ENCODE measurements around the gene SLC50A1.

Gene SLC50A1

GRCh38 chr1:155186067-155186793 is 50.6 kb downstream of the SLC50A1 start:
- no peak for TF ChIP-seq CTCF (conservative IDR thresholded peaks at IDR 0.05; ENCODE audit: low read depth, low read length)
- DNase-seq (ENCODE audit: low read depth) = no peak

GRCh38 chr1:155186794-155187455 is 51.3 kb downstream of the SLC50A1 start:
- no peak overlapping the region for H3K4me3 ChIP-seq (ENCODE audit: low read length)
- DNase-seq (ENCODE audit: low read depth) = no peak
- no peak for TF ChIP-seq CTCF (conservative IDR thresholded peaks at IDR 0.05; ENCODE audit: low read depth, low read length)

More at GRCh38 chr1:155186067-155186793, 50.6 kb downstream of the SLC50A1 start:
- no peak overlapping the region for H3K4me3 ChIP-seq (ENCODE audit: low read length)

- TF ChIP-seq CTCF (conservative IDR thresholded peaks at IDR 0.05; ENCODE audit: low read depth, low read length) = no peak
- H3K4me3 ChIP-seq (ENCODE audit: low read length) = no peak overlapping the region
- no peak for DNase-seq (ENCODE audit: low read depth)
These were observed 51.8 kb downstream of the SLC50A1 start for GRCh38 chr1:155187456-155187891.

- TF ChIP-seq CTCF (conservative IDR thresholded peaks at IDR 0.05; ENCODE audit: low read depth, low read length) = no peak
- no peak overlapping the region for H3K4me3 ChIP-seq (ENCODE audit: low read length)
These were observed 52.6 kb downstream of the SLC50A1 start for GRCh38 chr1:155188268-155188667.

More at GRCh38 chr1:155188268-155188667, 52.6 kb downstream of the SLC50A1 start:
- no peak for DNase-seq (ENCODE audit: low read depth)

Data from retinal pigment epithelial cell (primary cell).